Fibroblast of mammary gland (primary cell): ENCODE data around the gene CLEC19A.
"Not testable (repeated sequence)": the region's sequence is repeated elsewhere in the genome, so short reads cannot be mapped to it uniquely, and the experiment has no call there.

ENCODE experiments used
- DNase-seq: peaks from one replicate; pipeline ENCODE4 v3.0.0-alpha.2; 2010; ENCODE audit warnings: low read depth
- H3K4me3 ChIP-seq: 2 replicates; pipeline ENCODE4 v1.5.1; 2011; ENCODE audit warnings: low read depth, mild to moderate bottlenecking, low read length, moderate library complexity; ENCODE audit not compliant: control insufficient read depth
- TF ChIP-seq, protein P1 (sequence below): conservative IDR thresholded peaks from 2 replicates; pipeline ENCODE4 v1.5.1; 2011; ENCODE audit warnings: low read depth, low read length, inconsistent platforms; ENCODE audit not compliant: control insufficient read depth, insufficient read depth

CLEC19A gene

DNA sequence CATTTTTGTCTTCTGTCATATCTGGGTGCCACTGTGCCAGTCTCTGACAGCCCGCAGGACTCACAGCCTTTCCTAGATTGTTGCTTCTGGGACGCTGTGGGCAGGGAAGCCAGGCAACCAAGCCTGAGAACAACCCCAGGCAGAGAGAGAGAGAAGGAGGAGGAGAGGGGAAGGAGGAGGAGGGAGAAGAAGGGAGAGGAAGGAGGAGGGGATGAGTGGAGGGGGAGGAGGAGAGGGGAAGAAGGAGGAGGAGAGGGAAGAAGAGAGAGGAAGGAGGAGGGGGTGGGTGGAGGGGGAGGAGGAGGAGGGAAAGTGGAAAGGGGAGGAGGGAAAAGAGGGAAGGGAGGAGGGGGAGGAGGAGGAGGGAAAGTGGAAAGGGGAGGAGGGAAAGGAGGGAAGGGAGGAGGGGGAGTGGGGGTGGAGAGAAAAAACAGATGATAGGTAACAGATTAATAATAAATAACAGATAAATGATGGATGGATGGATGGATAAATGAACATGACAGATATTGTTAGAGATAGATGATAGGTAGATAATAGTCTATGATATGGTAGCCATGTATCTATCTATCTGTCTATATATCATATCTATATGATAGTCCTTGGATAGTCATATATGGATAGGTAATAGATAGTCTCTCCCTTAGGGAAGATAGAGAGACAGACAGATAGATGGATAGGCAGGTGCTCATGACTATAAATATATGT lies 29.3 kb downstream of the CLEC19A start:
- TF ChIP-seq, protein P1, sequence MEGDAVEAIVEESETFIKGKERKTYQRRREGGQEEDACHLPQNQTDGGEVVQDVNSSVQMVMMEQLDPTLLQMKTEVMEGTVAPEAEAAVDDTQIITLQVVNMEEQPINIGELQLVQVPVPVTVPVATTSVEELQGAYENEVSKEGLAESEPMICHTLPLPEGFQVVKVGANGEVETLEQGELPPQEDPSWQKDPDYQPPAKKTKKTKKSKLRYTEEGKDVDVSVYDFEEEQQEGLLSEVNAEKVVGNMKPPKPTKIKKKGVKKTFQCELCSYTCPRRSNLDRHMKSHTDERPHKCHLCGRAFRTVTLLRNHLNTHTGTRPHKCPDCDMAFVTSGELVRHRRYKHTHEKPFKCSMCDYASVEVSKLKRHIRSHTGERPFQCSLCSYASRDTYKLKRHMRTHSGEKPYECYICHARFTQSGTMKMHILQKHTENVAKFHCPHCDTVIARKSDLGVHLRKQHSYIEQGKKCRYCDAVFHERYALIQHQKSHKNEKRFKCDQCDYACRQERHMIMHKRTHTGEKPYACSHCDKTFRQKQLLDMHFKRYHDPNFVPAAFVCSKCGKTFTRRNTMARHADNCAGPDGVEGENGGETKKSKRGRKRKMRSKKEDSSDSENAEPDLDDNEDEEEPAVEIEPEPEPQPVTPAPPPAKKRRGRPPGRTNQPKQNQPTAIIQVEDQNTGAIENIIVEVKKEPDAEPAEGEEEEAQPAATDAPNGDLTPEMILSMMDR = no peak
- no peak for DNase-seq
- H3K4me3 ChIP-seq = no peak overlapping the region

DNA sequence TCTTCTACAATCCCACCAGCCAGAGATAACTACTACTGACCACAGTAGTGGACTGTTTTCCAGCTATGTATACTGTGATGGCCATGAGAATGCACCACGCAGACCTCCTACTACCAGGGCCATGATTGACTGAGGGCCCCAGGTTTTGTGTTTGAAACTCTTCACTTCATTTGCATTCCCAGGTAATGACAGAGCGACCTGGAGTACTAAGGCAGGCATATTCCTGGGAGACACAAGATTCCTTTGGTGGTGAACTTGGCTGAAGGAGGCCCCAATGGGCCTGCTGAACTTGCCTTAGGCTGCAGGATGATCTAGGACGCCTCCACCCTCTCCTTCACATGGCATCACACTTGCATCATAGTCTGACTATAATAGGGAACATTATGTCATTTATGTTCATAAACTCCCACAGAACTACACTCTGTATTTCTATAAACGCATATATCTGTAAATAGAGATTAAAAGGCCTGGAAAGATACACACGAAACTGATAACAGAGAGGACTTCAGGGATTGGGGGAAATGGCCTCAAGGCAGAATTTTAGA lies 30.4 kb downstream of the CLEC19A start:
- no peak overlapping the region for H3K4me3 ChIP-seq
- TF ChIP-seq, protein P1 = no peak
- DNase-seq = no peak

DNA sequence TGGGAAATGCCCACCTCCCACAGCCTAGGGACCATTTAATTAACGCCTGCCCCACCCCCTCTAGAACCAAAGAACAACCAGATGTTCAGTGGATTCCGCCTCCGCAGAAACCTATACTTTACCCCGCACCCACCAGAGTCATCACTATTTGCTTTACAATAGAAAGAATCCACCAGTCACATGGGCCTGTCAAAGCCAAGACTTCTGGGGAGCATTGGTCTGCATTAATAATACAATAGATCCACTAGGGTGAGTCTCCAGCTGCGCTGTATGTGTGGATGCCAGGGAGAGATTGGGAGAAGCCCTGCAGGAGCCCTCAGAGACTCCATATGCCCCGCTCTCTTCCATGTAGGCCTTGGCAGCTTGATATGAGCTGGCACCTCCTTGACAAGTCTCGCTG lies 31.3 kb downstream of the CLEC19A start:
- TF ChIP-seq, protein P1 = no peak
- DNase-seq = no peak
- no peak overlapping the region for H3K4me3 ChIP-seq

DNA sequence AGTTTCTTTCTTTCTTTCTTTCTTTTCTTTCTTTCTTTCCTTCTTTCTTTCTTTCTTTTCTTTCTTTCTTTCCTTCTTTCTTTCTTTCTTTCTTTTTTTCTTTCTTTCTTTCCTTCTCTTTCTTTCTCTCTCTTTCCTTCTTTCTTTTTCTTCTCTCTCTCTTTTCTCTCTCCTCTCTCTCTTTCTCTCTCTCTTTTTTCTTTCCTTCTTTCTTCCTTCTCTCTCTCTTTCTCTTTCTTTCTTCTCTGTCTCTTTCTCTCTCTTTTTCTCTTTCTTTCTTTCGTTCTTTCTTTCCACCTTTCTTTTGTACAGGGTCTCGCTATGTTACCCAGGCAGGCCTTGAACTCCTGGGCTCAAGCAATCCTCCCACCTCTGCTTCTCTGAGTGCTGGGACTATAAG lies 35.7 kb downstream of the CLEC19A start:
- H3K4me3 ChIP-seq, DNase-seq: not testable (repeated sequence)

DNA sequence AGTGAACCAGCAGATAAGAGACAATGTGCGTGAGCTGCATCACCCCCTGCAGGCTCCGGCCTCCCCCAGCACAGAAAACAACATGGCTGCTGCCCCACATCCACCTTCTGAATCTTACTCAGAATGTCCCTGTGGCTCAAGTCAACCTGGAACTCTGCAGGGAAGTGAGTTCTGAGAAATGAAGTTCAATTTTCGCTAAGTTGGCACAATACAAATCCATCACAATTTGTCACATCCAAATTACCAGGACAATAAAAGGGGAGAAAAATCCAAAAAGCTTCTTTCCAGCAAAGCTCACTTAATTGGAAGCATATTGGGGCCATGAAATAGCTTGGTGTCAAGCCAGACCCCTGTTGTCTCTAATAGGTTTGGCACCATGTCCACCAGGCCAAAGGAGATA lies 38.1 kb downstream of the CLEC19A start:
- no peak for DNase-seq
- TF ChIP-seq, protein P1 = no peak
- H3K4me3 ChIP-seq = no peak overlapping the region

DNA sequence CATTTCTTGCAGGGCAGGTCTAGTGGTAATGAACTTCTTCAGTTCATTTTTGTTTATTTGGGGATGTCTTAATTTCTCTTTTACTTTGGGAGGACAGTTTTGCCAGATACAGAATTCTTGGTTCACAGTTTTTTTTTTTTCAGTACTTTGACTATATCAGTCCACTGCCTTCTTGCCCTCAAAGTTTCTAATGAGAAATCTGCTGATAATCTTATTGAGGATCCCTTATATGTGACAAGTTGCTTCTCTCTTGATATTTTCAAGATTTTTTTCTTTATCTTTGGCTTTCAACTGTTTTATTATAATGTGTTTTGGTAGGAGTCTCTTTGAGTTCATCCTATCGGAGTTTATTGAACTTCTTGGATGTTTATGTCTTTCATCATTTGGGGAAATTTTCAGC lies 42.8 kb downstream of the CLEC19A start:
- TF ChIP-seq, protein P1 = no peak
- H3K4me3 ChIP-seq = no peak overlapping the region
- DNase-seq = no peak

DNA sequence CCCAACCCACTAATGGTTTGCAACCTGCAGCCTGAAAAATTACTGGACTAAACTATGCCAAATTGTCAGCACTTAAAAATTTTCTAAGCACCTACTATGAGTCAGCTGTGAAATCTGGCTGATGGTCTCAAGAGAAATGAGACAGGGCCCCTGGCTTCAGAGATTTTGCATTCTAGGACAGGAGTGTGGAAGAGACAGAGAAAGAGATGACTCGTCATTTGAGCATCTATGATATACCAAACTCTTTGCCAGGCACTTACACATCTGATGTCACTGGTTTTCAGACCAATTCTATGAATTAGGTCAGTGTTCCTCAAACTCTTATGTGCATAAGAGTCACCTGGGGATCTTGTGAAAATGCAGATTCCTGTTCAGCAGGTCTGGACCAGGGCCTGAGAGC lies 44.4 kb downstream of the CLEC19A start:
- TF ChIP-seq, protein P1 = no peak
- peak; percentile 68 for DNase-seq
- H3K4me3 ChIP-seq = no peak overlapping the region
